Measurements from ENCODE around the gene CACNA1F. TPM values are rescaled to one million over a fixed set of nuclear protein-coding genes. Genes with fewer than 3 reads are reported as not detected.
A peak's percentile ranks its signal among the peaks of the same experiment; 100 is the strongest.

Gene CACNA1F
- total RNA-seq, 1 experiment from 2014 or later: 0.55 TPM

GRCh38 chrX:49155900-49156837 is 77.0 kb downstream of the CACNA1F start:
- no peaks in the 10 kb centered on the region for H3K36me3 ChIP-seq (replicated peaks; ENCODE audit: control insufficient read depth, insufficient read depth, low read length)
- DNase-seq: peak; percentile 90
- H3K27me3 ChIP-seq (ENCODE audit: control insufficient read depth, insufficient read depth, low read length): peaks cover 13% of the 10 kb centered on the region
- peak overlapping the region; percentile 54 for H3K4me3 ChIP-seq (ENCODE audit: insufficient read depth, low read depth, low read length)

- peak overlapping the region; percentile 31 for H3K4me3 ChIP-seq (ENCODE audit: insufficient read depth, low read depth, low read length)
- H3K27me3 ChIP-seq (ENCODE audit: control insufficient read depth, insufficient read depth, low read length): peaks cover 11% of the 10 kb centered on the region
- no peaks in the 10 kb centered on the region for H3K36me3 ChIP-seq (replicated peaks; ENCODE audit: control insufficient read depth, insufficient read depth, low read length)
- peak; percentile 77 for DNase-seq
Measured at GRCh38 chrX:49155243-49155899, 77.8 kb downstream of the CACNA1F start.

Other genes with a start within 250 kb of the CACNA1F start
- 19.9 and 23.7 TPM in 2 replicates for gene GRIPAP1, start 231.1 kb downstream of the CACNA1F start, total RNA-seq (2014; rRNA removed; shearing (Covaris generic))
- gene TFE3, start 190.0 kb downstream of the CACNA1F start, total RNA-seq (2014; rRNA removed; shearing (Covaris generic)): 41.6 and 45.9 TPM in 2 replicates
- 4.7 and 5.8 TPM in 2 replicates for gene CCDC120, start 174.3 kb downstream of the CACNA1F start, total RNA-seq (2014; rRNA removed; shearing (Covaris generic))
- gene PRAF2, start 159.3 kb downstream of the CACNA1F start, total RNA-seq (2014; rRNA removed; shearing (Covaris generic)): 6.3 and 6.7 TPM in 2 replicates
- 28.5 and 33.6 TPM in 2 replicates for gene WDR45, start 153.5 kb downstream of the CACNA1F start, total RNA-seq (2014; rRNA removed; shearing (Covaris generic))
- gene GPKOW, start 109.6 kb downstream of the CACNA1F start, total RNA-seq (2014; rRNA removed; shearing (Covaris generic)): 24.4 and 31.4 TPM in 2 replicates
- 0.21 and 1.00 TPM in 2 replicates for gene MAGIX, start 70.6 kb downstream of the CACNA1F start, total RNA-seq (2014; rRNA removed; shearing (Covaris generic))
- gene PLP2, start 61.4 kb downstream of the CACNA1F start, total RNA-seq (2014; rRNA removed; shearing (Covaris generic)): 1.1 and 1.5 TPM in 2 replicates
- gene PRICKLE3, start 47.0 kb downstream of the CACNA1F start, total RNA-seq (2014; rRNA removed; shearing (Covaris generic)): 8.9 and 13.9 TPM in 2 replicates
- gene SYP, start 33.1 kb downstream of the CACNA1F start, total RNA-seq (2014; rRNA removed; shearing (Covaris generic)): 1.7 and 1.9 TPM in 2 replicates
- 11.1 and 13.7 TPM in 2 replicates for gene CCDC22, start 2.1 kb upstream of the CACNA1F start, total RNA-seq (2014; rRNA removed; shearing (Covaris generic))
- 0.14 and 0.37 TPM in 2 replicates for gene FOXP3, start 31.4 kb upstream of the CACNA1F start, total RNA-seq (2014; rRNA removed; shearing (Covaris generic))
- 8.9 and 16.4 TPM in 2 replicates for gene PPP1R3F, start 36.5 kb upstream of the CACNA1F start, total RNA-seq (2014; rRNA removed; shearing (Covaris generic))
- not detected in 2 replicates for gene GAGE10, start 70.3 kb upstream of the CACNA1F start, total RNA-seq (2014; rRNA removed; shearing (Covaris generic))
- not detected in 2 replicates for gene GAGE12J, start 88.7 kb upstream of the CACNA1F start, total RNA-seq (2014; rRNA removed; shearing (Covaris generic))
- gene GAGE13, start 98.2 kb upstream of the CACNA1F start, total RNA-seq (2014; rRNA removed; shearing (Covaris generic)): not detected in 2 replicates

Data from H7 (cell line).